Stimulated activated CD8-positive, alpha-beta memory T cell treated with anti-CD3 and anti-CD28 coated beads, Interleukin-7, amount 100 ng/mL, for 1 hour (primary cell): ENCODE measurements around the gene RER1.

Source experiments
- DNase-seq, 2 donors: peaks; one replicate each; pipeline ENCODE4 v3.0.0-alpha.2; 2020; ENCODE audit warnings: low read depth in 2 of 2

The RER1 gene

GRCh38 chr1:2353551-2354438 lies 37.8 kb upstream of the RER1 start:
- DNase-seq = no peak

GRCh38 chr1:2354511-2355372 lies 36.9 kb upstream of the RER1 start:
- DNase-seq = no peak

DNA sequence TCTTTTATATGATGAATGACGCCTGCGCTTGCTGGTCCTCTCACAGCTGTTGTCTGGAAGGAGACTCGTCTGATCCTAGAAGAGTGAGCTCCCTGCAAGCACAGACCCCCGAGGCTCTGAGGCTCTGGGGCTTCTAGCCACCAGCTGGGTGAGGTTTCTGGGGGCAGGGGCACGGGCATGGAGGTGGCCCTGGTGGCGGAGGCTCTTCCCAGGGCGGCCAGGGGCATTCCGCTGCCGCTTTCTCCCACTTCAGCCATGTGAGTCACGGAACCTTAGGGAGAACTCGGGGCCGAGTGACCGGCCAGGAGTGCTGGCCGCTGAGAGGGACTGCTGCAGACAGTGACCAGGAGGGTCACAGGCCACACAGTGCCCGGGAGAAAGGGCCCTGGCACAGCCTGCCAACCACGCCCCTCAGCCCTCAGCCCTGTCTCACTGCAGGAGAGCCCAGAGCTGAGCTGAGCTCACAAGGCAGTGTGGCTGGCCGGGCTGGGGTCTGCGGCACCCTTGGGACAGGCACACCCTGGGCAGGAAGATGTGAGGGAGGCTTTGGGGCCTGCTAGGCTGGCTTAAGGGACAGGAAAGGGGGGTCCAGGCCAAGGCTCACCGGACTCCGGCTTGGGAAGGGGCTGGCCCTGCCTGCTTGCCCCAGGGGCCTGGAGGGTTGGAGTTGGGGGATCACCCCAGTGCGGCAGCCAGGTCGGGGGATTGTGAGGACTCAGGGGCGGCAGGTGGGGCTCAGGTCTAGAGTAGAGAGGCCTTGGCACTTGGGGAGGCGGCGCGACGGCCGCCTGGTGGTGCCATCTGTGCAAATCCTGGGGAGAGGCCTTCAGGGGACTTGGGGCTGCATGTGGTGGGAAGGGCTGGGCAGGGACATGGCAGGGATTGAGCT lies 36.0 kb upstream of the RER1 start:
- DNase-seq = no peak

GRCh38 chr1:2356401-2356800 lies 35.2 kb upstream of the RER1 start:
- DNase-seq = no peak

DNA sequence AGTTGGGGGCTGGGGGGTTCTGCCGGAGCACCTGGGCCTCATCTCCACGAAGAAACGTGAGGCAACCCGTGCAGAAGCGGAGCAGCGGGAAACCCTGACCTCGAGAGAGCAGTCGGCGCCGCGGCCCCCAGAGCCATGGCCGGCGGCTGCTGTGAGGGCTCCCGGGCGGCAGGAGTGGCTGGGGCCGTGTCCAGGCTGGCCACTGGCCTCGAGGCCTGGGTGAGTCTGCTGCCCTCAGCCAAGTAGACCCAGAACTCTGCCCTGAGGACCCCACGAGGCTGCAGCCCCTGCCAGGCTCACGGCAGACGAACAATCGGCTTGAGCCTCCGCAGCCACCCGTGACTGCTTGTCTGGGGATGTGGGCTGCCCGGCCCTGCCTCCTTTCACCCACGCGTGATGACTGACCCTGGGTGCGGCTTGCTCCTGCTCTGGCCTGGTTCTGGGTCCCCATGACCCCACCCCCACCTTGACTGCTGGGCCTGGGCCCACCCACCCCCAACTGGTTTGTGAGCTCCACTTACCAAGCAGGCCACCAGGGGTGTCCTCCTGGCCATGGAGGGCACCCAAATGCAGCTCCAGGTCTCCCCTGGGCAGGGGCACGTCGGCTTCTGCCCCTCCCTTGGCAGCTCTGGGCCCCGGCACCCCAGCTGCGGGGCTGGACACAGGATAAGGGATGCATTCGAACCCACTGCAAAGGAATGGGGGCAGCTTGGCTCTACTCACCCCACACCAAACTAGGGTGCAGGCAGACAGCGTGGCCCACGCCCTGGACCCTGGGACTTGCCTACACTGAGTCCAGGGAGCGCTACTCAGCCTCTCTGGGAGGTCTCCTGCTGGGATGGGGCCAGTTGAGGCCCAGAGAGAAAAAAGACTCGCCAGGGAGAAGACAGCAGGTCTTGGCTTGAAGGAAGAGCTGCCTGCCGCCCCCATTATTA lies 34.5 kb upstream of the RER1 start:
- DNase-seq = no peak

GRCh38 chr1:2358072-2358471 lies 33.6 kb upstream of the RER1 start:
- DNase-seq = no peak

DNA sequence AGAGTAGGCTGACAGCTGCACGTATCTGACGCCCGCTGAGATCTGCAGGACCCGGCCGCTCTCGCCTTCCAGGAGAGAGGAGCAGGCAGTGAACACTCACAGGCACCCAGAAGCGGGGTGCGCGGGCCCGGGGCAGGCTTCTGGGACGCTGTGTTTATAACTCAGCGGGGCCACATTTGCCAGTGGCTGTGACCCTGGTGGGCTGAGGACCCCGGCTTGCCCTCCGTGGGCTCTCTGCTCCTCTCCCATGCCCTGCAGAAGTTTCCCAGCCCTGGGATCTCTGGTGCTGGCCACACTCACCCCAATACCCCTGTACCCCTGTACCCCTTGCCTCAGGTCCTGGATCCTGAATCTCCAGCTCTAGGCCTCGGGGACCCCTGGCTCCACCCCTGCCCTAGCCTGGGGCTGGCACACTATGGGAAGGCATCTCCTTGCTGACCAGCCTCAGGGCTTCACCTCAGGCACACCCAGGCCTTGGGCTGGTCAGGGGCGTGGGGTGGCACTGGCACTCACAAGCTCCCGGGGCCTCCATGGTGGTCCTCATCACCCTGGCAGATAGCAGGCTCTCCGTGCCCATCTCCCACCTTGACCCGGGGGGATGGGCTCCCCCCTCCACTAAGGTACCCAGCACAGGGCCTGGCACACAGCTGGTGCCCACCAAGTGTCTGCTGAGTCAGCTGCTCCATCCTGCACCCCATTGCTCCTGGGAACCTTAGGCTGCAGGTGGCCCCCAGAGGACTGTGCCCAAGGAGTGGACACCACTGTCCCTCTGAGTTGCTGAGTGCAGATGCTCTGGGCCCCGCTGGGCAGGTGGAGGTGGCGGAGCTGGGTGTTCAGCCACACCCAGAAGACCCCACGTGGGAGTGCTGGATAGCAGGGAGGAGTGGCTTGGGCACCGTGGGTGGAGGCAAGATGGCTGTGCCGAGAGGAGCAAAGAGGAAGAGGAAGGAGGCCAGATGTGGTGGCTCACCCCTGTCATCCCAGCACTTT lies 32.7 kb upstream of the RER1 start:
- no peak for DNase-seq

DNA sequence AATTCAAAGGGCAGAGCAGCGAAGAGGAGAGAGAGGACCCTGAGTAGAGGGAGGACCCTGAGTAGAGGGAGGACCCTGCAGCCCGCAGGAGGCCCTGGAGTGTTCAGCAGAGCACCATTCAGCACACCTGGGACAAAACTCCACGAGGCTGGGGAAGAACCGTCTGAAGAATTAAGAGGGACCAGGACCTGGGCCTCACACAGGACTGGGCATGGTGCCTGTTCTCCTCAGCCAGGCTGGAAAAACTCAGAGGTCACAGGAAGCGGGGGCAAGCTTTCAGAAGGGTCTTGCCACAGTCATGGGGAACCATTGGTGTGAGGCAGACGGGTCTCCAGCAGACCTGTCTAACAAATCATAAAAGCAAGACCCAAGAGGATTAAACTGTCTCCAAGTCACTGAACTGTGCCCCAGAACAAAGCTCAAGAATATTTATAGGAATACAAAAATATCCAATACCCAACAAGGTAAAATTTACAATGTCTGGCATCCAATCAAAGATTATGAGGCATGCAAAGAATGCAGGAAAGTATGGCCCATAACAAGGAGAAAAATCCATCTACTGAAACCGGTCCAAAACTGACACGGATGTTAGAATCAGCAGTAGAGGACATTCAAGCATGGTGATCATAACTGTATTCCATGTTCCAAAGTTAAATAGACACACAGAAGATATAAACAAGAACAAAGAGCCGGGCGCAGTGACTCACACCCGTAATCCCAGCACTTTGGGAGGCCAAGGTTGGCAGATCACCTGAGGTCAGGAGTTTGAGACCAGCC lies 30.9 kb upstream of the RER1 start:
- DNase-seq = no peak

- no peak for DNase-seq
Observed at GRCh38 chr1:2363847-2364513, 27.7 kb upstream of the RER1 start.

GRCh38 chr1:2368053-2368744 lies 23.4 kb upstream of the RER1 start:
- no peak for DNase-seq

- no peak for DNase-seq
Observed at GRCh38 chr1:2372551-2373490, 18.8 kb upstream of the RER1 start.

GRCh38 chr1:2373551-2374251 lies 17.9 kb upstream of the RER1 start:
- DNase-seq = no peak

GRCh38 chr1:2374252-2375155 lies 17.1 kb upstream of the RER1 start:
- no peak for DNase-seq

DNA sequence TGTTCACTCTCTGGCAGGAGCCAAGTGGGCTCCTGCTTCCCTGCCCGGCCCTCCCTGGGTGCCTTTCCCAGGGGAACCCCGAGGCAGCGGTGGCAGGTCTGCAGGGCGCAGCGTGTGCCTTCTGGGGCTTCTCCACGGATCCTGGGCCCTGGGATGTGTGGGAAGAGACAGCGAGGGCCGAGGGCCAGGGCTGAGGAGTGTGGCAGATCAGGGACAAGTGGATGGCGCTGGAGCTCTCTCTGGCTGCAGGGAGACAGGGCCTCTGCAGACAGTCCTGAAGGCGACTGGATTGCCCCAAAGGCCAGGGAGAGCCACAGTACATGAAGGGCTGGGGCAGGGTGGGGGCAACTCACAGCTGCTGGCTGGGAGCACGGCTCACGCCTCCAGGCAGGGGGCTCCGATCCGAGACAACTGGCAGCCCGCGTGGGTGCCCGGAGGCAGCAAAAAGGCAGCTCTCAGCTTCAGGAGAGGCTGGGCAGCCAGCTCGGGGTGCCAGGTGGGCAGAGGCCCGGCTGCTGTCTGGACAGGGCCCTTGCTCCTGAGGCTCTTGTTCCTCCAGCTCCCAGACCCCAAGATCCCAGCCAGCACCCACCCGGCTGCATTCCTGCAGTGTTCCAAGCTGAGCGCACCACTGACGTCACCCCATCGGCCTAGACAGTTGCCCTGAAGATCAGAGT lies 16.3 kb upstream of the RER1 start:
- DNase-seq = no peak
